Astrocyte of the cerebellum (primary cell): Measurements from ENCODE around the gene CAPN9.
A peak's percentile ranks its signal among the peaks of the same experiment; 100 is the strongest.
"Not testable (repeated sequence)": the region's sequence is repeated elsewhere in the genome, so short reads cannot be mapped to it uniquely, and the experiment has no call there.

Experiments
- DNase-seq: peaks from one replicate; pipeline ENCODE4 v3.0.0-alpha.2; 2011; ENCODE audit warnings: low read depth
- H3K4me3 ChIP-seq: 2 replicates; pipeline ENCODE4 v1.5.1; 2011; ENCODE audit warnings: mild to moderate bottlenecking, low read depth, low read length, moderate library complexity
- in situ Hi-C: cut with HindIII; loops from 2 replicates; pipeline ENCODE4 v1.10.0; 2017; ENCODE audit warnings: low sequenced_read_pairs
- TF ChIP-seq, protein P1 (sequence below): IDR thresholded peaks from 2 replicates; pipeline ENCODE4 v1.5.1; 2012; ENCODE audit warnings: low read length, low read depth, moderate library complexity, mild to moderate bottlenecking; ENCODE audit errors: missing control alignments

The CAPN9 gene

GRCh38 chr1:230711245-230711644, 35.9 kb upstream of the CAPN9 start:
- TF ChIP-seq, protein P1, sequence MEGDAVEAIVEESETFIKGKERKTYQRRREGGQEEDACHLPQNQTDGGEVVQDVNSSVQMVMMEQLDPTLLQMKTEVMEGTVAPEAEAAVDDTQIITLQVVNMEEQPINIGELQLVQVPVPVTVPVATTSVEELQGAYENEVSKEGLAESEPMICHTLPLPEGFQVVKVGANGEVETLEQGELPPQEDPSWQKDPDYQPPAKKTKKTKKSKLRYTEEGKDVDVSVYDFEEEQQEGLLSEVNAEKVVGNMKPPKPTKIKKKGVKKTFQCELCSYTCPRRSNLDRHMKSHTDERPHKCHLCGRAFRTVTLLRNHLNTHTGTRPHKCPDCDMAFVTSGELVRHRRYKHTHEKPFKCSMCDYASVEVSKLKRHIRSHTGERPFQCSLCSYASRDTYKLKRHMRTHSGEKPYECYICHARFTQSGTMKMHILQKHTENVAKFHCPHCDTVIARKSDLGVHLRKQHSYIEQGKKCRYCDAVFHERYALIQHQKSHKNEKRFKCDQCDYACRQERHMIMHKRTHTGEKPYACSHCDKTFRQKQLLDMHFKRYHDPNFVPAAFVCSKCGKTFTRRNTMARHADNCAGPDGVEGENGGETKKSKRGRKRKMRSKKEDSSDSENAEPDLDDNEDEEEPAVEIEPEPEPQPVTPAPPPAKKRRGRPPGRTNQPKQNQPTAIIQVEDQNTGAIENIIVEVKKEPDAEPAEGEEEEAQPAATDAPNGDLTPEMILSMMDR, result no peak
- in situ Hi-C loops, result no loop called here
- H3K4me3 ChIP-seq, result no peak overlapping the region
- no peak for DNase-seq

- no peak for DNase-seq
- TF ChIP-seq, protein P1, result no peak
- in situ Hi-C loops, result no loop called here
- no peak overlapping the region for H3K4me3 ChIP-seq
These were observed 34.7 kb upstream of the CAPN9 start for GRCh38 chr1:230712470-230712942.

DNA sequence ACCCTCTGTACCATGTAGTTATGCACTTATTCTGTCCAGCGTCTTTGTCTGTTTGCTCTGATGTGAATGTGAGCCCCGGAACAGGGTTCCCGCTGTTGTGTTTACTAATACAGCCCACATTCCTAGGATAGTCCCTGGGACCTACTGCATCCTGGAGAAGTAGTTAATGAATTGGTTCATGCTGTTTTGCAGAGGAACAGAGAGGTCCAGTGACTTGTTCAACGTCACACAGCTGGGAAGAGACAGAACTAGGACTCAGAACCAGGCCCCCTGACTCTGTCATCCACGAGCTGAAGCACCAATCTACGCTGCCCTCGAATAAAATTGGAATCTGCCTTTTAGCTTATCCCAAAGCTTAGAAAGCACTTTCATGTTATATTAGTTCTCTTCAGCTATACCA, 34.0 kb upstream of the CAPN9 start:
- H3K4me3 ChIP-seq, result no peak overlapping the region
- in situ Hi-C loops, result no loop called here
- DNase-seq, result no peak
- TF ChIP-seq, protein P1, result no peak

DNA sequence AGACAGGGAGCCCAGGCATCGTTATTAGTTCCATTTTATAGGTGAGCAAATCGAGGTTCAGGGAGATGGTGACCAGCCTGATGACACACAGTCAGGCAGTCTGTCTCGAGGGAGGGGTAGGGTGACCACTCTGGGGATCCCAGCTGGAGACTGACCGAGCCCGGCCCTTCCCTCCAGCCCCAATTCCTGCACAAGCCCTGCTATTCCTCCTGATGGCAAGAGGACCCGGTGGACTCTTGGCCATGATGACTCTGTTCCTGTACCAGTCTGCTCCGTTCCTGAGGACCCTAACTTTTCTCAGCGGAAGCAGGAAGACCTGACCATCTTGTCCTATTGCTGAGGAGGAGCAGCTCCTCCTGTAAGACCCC, 33.7 kb upstream of the CAPN9 start:
- H3K4me3 ChIP-seq, result peak overlapping the region; percentile 9
- TF ChIP-seq, protein P1, result no peak
- in situ Hi-C loops, result no loop called here
- DNase-seq, result no peak

DNA sequence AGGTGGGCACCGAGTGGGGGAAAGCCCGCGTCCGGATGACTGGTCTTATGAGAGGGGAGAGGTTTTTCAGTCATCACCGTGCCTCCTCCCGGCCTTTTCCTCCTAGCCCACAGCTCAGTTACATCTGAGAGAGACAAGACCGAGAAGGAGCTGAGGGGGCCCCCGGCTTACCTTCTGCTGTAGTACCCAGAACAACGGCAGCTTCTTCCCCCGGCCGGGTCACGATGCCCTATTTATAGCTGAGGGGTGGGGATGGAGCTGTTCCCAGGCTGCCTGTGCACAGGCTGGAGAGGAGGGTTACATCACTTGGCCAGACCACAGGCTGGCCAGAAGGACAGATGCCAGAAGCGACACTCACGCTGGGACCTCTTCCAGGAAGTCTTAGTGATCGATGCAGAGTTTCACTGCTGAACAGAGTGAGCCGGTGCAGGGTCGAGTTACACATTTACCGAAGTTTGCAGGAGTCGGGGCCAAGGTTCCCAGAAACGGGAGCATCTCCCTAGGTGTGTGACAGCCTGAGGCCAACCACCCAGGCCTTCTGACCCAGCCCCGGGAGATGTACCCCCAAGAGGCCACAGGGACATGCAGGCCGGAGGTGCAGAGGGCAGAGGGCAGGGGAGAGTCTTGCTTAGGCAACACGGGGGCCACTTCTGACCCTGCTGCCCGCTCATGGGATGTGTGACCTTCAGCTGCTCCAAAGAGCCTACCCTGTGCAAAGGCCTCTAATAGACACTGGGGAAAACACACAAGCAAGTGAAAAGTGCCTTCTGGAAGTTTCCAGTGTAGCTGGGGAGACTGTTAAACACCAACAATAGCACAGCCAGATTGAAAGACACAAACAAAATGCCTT, 33.0 kb upstream of the CAPN9 start, which contains the start of gene AGT:
Gene AGT (minus strand): TSS at position 208 of the 850 bp plus-strand sequence. CDS start 3,299 bp downstream, outside the sequence.
- TF ChIP-seq, protein P1, result no peak
- H3K4me3 ChIP-seq, result peak within 1 kb of the TSS; percentile 9
- peak; percentile 68 for DNase-seq
- in situ Hi-C loops, result no loop called here

DNA sequence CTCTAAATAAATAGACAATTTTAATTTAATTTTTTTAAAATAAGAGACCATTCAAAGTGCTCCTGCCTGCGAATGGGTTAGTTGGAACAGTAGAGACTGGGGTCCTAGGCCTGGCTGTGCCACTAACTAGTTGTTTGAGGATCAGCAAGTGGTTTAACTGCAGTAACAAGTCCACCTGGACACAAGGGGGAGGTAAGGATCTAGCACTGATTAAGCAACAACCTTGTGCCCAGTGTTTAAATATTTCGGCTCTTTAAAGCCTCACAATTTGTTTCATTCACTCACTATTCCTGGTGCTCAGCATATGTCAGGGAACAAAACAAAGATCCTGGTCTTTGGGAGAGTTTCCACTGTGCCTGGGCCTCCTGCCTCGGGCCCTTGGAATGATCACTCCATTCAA, 31.7 kb upstream of the CAPN9 start:
- no peak overlapping the region for H3K4me3 ChIP-seq
- no peak for DNase-seq
- TF ChIP-seq, protein P1, result no peak
- in situ Hi-C loops, result no loop called here

DNA sequence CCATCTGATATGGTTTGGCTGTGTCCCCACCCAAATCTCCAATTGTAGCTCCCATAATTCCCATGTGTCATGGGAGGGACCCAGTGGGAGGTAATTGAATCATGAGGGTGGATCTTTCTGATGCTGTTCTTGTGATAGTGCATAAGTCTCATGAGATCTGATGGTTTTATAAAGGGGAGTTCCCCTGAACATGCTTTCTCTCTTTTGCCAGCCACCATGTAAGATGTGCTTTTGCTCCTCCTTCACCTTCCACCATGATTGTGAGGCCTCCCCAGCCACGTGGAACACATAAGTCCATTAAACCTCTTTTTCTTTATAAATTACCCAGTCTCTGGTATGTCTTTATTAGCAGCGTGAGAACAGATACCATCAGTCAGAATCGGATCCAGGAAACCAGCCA, 30.7 kb upstream of the CAPN9 start:
- DNase-seq, in situ Hi-C loops, H3K4me3 ChIP-seq: not testable (repeated sequence)
